ENCODE data around the gene MMP11. TPM values are rescaled to one million over a fixed set of nuclear protein-coding genes. Genes with fewer than 3 reads are reported as not detected.

MMP11 gene
- total RNA-seq, 4 donors from 2014 or later, result 2.8 to 6.5 (median 5.4) TPM

DNA sequence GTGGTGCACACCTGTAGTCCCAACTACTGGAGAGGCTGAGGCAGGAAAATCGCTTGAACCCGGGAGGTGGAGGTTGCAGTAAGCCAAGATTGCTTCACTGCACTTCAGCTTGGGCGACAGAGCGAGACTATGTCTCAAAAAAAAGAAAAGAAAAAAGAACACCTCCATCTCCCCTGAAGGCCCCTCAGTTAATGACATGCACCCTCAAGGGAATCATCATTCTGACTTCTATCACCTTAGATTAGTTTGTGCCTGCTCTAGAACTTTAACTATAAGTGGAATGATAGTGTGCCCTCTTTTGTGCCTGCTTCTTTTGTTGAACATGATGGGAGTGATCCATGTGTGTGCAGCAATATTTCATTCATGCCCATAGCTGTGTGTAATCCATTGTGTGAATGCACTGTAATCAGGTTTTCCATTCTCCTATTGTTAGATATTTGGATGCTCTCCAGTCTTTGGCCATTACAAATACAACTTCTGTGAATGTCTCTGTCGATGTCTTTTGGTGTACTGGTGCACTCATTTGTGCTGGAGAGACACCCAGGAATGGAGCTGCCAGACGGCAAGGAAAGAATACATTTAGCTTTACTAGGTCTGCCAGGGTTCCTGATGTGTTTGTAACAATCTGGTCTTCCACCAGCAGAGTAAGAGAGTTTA, 17.5 kb upstream of the MMP11 start:
- no peak for DNase-seq (ENCODE audit: extremely low spot score)
- 66% methylated on average over 6 of the region's 6 CpGs for WGBS
- Histone ChIP-seq H3K27me3 (no peaks in the 10 kb centered on the region), H3K27ac (replicated peaks in 1 of 4) (no peak overlapping the region), H3K4me1 (peaks cover 5 to 19% (median 16%) of the 10 kb centered on the region in 4 donors), H3K36me3 (no peaks in the 10 kb centered on the region), H3K4me3 (no peak overlapping the region), H3K9me3 (no peaks in the 10 kb centered on the region)
- intact Hi-C loops (cut with DNase I), result loop anchor here (5.0 kb wide), 1 partner anchor 38 kb away; no protein-coding TSS in a partner anchor
- TF ChIP-seq EP300 (IDR thresholded peaks at IDR 0.05), result no peak
- no peak for TF ChIP-seq POLR2A (IDR thresholded peaks at IDR 0.05; ENCODE audit: low read depth)
- TF ChIP-seq CTCF (IDR thresholded peaks at IDR 0.05), result no peak
- TF ChIP-seq POLR2AphosphoS5 (IDR thresholded peaks at IDR 0.05), result no peak

- TF ChIP-seq EP300 (IDR thresholded peaks at IDR 0.05) (no peak), CTCF (IDR thresholded peaks at IDR 0.05) (no peak), POLR2A (IDR thresholded peaks at IDR 0.05; ENCODE audit: low read depth) (no peak), POLR2AphosphoS5 (IDR thresholded peaks at IDR 0.05) (no peak)
- WGBS, result 89% methylated on average over 8 of the region's 8 CpGs
These were observed 16.9 kb upstream of the MMP11 start for GRCh38 chr22:23755711-23756110.

DNA sequence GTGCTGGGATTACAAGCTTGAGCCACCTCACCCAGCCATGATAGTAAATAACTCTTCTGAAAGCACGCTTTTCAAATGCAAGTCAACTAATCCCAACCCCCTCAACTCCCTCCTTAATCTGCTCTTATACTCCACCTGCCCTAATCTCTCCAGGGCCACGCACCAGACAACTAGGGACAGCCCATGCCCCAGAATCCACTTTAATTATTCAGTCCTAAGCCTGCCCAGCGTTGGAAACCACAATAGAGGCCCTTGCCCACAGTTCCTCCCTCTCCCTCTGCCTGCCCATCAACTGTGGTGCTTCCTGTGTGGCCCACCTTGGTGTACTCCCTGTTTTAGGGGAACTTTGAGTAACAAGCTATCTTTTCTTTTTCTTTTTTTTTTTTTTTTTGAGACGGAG, 15.8 kb upstream of the MMP11 start:
- DNase-seq (ENCODE audit: extremely low spot score), result no peak
- no peak overlapping the region for H3K4me3 ChIP-seq
- WGBS, result 69% methylated on average over 4 of the region's 4 CpGs
- TF ChIP-seq EP300 (IDR thresholded peaks at IDR 0.05) (no peak), CTCF (IDR thresholded peaks at IDR 0.05) (no peak), POLR2AphosphoS5 (IDR thresholded peaks at IDR 0.05) (no peak), POLR2A (IDR thresholded peaks at IDR 0.05; ENCODE audit: low read depth) (no peak)
- no peaks in the 10 kb centered on the region for H3K36me3 ChIP-seq
- H3K9me3 ChIP-seq, result no peaks in the 10 kb centered on the region
- peaks cover 0 to 4% (median 4%) of the 10 kb centered on the region in 4 donors for H3K4me1 ChIP-seq
- no peaks in the 10 kb centered on the region for H3K27me3 ChIP-seq
- intact Hi-C loops (cut with DNase I), result no loop called here
- H3K27ac ChIP-seq (replicated peaks in 1 of 4), result no peak overlapping the region

More at GRCh38 chr22:23755711-23756110, 16.9 kb upstream of the MMP11 start:
- no peak overlapping the region for H3K27ac ChIP-seq (replicated peaks in 1 of 4)
- no peaks in the 10 kb centered on the region for H3K36me3 ChIP-seq
- no peak overlapping the region for H3K4me3 ChIP-seq
- H3K4me1 ChIP-seq, result peaks cover 0 to 13% (median 11%) of the 10 kb centered on the region in 4 donors
- H3K27me3 ChIP-seq, result no peaks in the 10 kb centered on the region
- H3K9me3 ChIP-seq, result no peaks in the 10 kb centered on the region
- DNase-seq (ENCODE audit: extremely low spot score), result no peak
- intact Hi-C loops (cut with DNase I), result no loop called here

- no peak for TF ChIP-seq POLR2A (IDR thresholded peaks at IDR 0.05; ENCODE audit: low read depth)
- TF ChIP-seq CTCF (IDR thresholded peaks at IDR 0.05), result no peak
- no peak for TF ChIP-seq EP300 (IDR thresholded peaks at IDR 0.05)
- no peak for TF ChIP-seq POLR2AphosphoS5 (IDR thresholded peaks at IDR 0.05)
- intact Hi-C loops (cut with DNase I), result no loop called here
- WGBS, result 78% methylated on average over 4 of the region's 4 CpGs
- no peak for DNase-seq (ENCODE audit: extremely low spot score)
- Histone ChIP-seq H3K4me1 (peaks cover 15 to 22% (median 21%) of the 10 kb centered on the region in 4 donors), H3K4me3 (no peak overlapping the region), H3K27me3 (no peaks in the 10 kb centered on the region), H3K27ac (replicated peaks in 1 of 4) (no peak overlapping the region), H3K9me3 (no peaks in the 10 kb centered on the region), H3K36me3 (peaks cover 0 to 4% (median 0%) of the 10 kb centered on the region in 4 donors)
These were observed 13.1 kb upstream of the MMP11 start for GRCh38 chr22:23759566-23759965.
